ENCODE data around the gene THOP1. TPM values are rescaled to one million over a fixed set of nuclear protein-coding genes. Genes with fewer than 3 reads are reported as not detected.

THOP1 gene
- total RNA-seq, 1 donor from 2014 or later = 28.5 TPM

GRCh38 chr19:2820112-2820702, 34.9 kb downstream of the THOP1 start:
- Histone ChIP-seq H3K4me1 (peaks cover 13% of the 10 kb centered on the region), H3K9me3 (no peaks in the 10 kb centered on the region), H3K4me3 (peak overlapping the region; percentile 61 to 98), H3K27me3 (no peaks in the 10 kb centered on the region), H3K36me3 (peaks cover 0 to 6% of the 10 kb centered on the region in 2 donors), H3K27ac (peak overlapping the region; percentile 64)
- intact Hi-C loops (cut with DNase I) = no loop called here
- TF ChIP-seq CTCF (IDR thresholded peaks at IDR 0.05) (no peak), POLR2AphosphoS5 (IDR thresholded peaks at IDR 0.05; ENCODE audit: insufficient read depth in 1 of 2, low read depth in 1 of 2) (no peak), POLR2A (IDR thresholded peaks at IDR 0.05) (no peak)
- DNase-seq (ENCODE audit: extremely low spot score in 2 of 2) = no peak

GRCh38 chr19:2822846-2823245, 37.5 kb downstream of the THOP1 start:
- H3K27me3 ChIP-seq = no peaks in the 10 kb centered on the region
- H3K36me3 ChIP-seq = peaks cover 0 to 10% of the 10 kb centered on the region in 2 donors
- peaks cover 13% of the 10 kb centered on the region for H3K4me1 ChIP-seq
- H3K4me3 ChIP-seq = no peak overlapping the region
- H3K27ac ChIP-seq = no peak overlapping the region
- no peaks in the 10 kb centered on the region for H3K9me3 ChIP-seq
- TF ChIP-seq CTCF (IDR thresholded peaks at IDR 0.05) (no peak), POLR2AphosphoS5 (IDR thresholded peaks at IDR 0.05; ENCODE audit: insufficient read depth in 1 of 2, low read depth in 1 of 2) (no peak), POLR2A (IDR thresholded peaks at IDR 0.05) (no peak)
- DNase-seq (ENCODE audit: extremely low spot score in 2 of 2) = no peak
- intact Hi-C loops (cut with DNase I) = no loop called here

GRCh38 chr19:2823646-2824045, 38.3 kb downstream of the THOP1 start:
- intact Hi-C loops (cut with DNase I) = no loop called here
- Histone ChIP-seq H3K4me1 (peaks cover 13% of the 10 kb centered on the region), H3K27ac (no peak overlapping the region), H3K4me3 (no peak overlapping the region), H3K36me3 (peaks cover 0 to 18% of the 10 kb centered on the region in 2 donors), H3K27me3 (no peaks in the 10 kb centered on the region), H3K9me3 (no peaks in the 10 kb centered on the region)
- DNase-seq (ENCODE audit: extremely low spot score in 2 of 2) = no peak
- no peak for TF ChIP-seq CTCF (IDR thresholded peaks at IDR 0.05)
- no peak for TF ChIP-seq POLR2AphosphoS5 (IDR thresholded peaks at IDR 0.05; ENCODE audit: insufficient read depth in 1 of 2, low read depth in 1 of 2)
- TF ChIP-seq POLR2A (IDR thresholded peaks at IDR 0.05) = no peak

- H3K9me3 ChIP-seq = no peaks in the 10 kb centered on the region
- no peak for TF ChIP-seq CTCF (IDR thresholded peaks at IDR 0.05)
- TF ChIP-seq POLR2AphosphoS5 (IDR thresholded peaks at IDR 0.05; ENCODE audit: insufficient read depth in 1 of 2, low read depth in 1 of 2) = no peak
- TF ChIP-seq POLR2A (IDR thresholded peaks at IDR 0.05) = no peak
- H3K36me3 ChIP-seq = peaks cover 0 to 20% of the 10 kb centered on the region in 2 donors
- no peak overlapping the region for H3K27ac ChIP-seq
- intact Hi-C loops (cut with DNase I) = no loop called here
- H3K4me3 ChIP-seq = no peak overlapping the region
- no peaks in the 10 kb centered on the region for H3K27me3 ChIP-seq
- peak in 1 of 2 donors; percentile 91 for DNase-seq (ENCODE audit: extremely low spot score in 2 of 2)
- peaks cover 13% of the 10 kb centered on the region for H3K4me1 ChIP-seq
Measured at GRCh38 chr19:2824129-2824528, 38.8 kb downstream of the THOP1 start.

GRCh38 chr19:2827022-2827421, 41.7 kb downstream of the THOP1 start:
- no peak for TF ChIP-seq CTCF (IDR thresholded peaks at IDR 0.05)
- no peak for TF ChIP-seq POLR2AphosphoS5 (IDR thresholded peaks at IDR 0.05; ENCODE audit: insufficient read depth in 1 of 2, low read depth in 1 of 2)
- TF ChIP-seq POLR2A (IDR thresholded peaks at IDR 0.05) = no peak
- H3K4me1 ChIP-seq = no peaks in the 10 kb centered on the region
- intact Hi-C loops (cut with DNase I) = no loop called here

More at GRCh38 chr19:2827022-2827421, 41.7 kb downstream of the THOP1 start:
- Histone ChIP-seq H3K36me3 (peaks cover 0 to 22% of the 10 kb centered on the region in 2 donors), H3K27ac (no peak overlapping the region), H3K9me3 (no peaks in the 10 kb centered on the region), H3K4me3 (no peak overlapping the region), H3K27me3 (no peaks in the 10 kb centered on the region)
- DNase-seq (ENCODE audit: extremely low spot score in 2 of 2) = no peak
